ENCODE data around the gene DLAT. TPM values are rescaled to one million over a fixed set of nuclear protein-coding genes. Genes with fewer than 3 reads are reported as not detected.
A peak's percentile ranks its signal among the peaks of the same experiment; 100 is the strongest.
"Not testable (repeated sequence)": the region's sequence is repeated elsewhere in the genome, so short reads cannot be mapped to it uniquely, and the experiment has no call there.

The DLAT gene
- polyA plus RNA-seq, 2 of the 4 experiments (the other 2 are of a cell fraction), result 32.5 to 42.8 TPM

DNA sequence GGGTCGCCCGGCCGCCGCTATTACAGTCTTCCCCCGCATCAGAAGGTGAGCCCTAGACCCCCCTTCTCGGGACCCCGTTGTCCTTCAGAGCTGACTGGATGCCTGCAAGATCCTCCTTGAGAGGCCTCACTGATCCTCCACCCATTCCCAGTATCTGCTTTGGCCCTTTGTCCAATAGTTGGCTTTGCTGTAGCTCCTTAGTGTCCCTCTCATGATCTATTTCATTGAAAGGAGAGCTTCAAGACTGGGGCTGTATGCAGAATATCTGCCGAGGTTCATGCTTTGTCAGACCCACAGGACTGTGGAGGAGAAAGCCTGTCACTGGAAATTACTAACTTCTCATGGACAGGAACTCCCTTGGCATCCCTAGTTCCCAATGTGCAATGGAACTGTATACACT is 499 bp downstream of the DLAT start:
- H3K27ac ChIP-seq, result peak overlapping the region; percentile 94 to 99
- ATAC-seq (peak; percentile 10 to 62; a peak in 3 of 6 replicates), DNase-seq (ENCODE audit: low read depth in 1 of 2, low spot score in 1 of 2) (peak; percentile 8 to 13), FAIRE-seq (no peak)
- ChIA-PET POLR2A (no interaction called here), CTCF (no interaction called here)
- WGBS (ENCODE audit: missing lambda C conversion rate), result 2% methylated on average over 8 of the region's 8 CpGs
- H3K4me1 ChIP-seq, result peaks cover 5% of the 10 kb centered on the region; the same call in 2 of the 3 replicates
- H3K4me3 ChIP-seq, result peak overlapping the region; percentile 92
- H3K4me2 ChIP-seq, result peak overlapping the region; percentile 86
- no peaks in the 10 kb centered on the region for H3K9me3 ChIP-seq
- TF ChIP-seq, protein P1, sequence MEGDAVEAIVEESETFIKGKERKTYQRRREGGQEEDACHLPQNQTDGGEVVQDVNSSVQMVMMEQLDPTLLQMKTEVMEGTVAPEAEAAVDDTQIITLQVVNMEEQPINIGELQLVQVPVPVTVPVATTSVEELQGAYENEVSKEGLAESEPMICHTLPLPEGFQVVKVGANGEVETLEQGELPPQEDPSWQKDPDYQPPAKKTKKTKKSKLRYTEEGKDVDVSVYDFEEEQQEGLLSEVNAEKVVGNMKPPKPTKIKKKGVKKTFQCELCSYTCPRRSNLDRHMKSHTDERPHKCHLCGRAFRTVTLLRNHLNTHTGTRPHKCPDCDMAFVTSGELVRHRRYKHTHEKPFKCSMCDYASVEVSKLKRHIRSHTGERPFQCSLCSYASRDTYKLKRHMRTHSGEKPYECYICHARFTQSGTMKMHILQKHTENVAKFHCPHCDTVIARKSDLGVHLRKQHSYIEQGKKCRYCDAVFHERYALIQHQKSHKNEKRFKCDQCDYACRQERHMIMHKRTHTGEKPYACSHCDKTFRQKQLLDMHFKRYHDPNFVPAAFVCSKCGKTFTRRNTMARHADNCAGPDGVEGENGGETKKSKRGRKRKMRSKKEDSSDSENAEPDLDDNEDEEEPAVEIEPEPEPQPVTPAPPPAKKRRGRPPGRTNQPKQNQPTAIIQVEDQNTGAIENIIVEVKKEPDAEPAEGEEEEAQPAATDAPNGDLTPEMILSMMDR (IDR thresholded peaks at IDR 0.05), result no peak
- TF ChIP-seq ZNF302 (CRISPR knock-in tag; IDR thresholded peaks at IDR 0.05) (no peak), MAFK (IDR thresholded peaks at IDR 0.05; ENCODE audit: partially characterized antibody) (no peak), NPAS2 (CRISPR knock-in tag; IDR thresholded peaks at IDR 0.05; ENCODE audit: borderline replicate concordance) (no peak), ZC3H11A (IDR thresholded peaks at IDR 0.05) (no peak), CBX2 (IDR thresholded peaks at IDR 0.05; ENCODE audit: borderline replicate concordance, low read depth) (no peak), MAZ (IDR thresholded peaks at IDR 0.05; ENCODE audit: borderline replicate concordance, low read depth, low read length) (no peak), FOXS1 (CRISPR knock-in tag; IDR thresholded peaks at IDR 0.05) (no peak), RNF2 (IDR thresholded peaks at IDR 0.05; ENCODE audit: borderline replicate concordance, low read depth) (no peak), CBX8 (IDR thresholded peaks at IDR 0.05) (no peak), EP300 (IDR thresholded peaks at IDR 0.05) (no peak), RAD21 (conservative IDR thresholded peaks at IDR 0.05 in 1 of 2, IDR thresholded peaks at IDR 0.05 in 1 of 2) (no peak)
- TF ChIP-seq, protein P2, sequence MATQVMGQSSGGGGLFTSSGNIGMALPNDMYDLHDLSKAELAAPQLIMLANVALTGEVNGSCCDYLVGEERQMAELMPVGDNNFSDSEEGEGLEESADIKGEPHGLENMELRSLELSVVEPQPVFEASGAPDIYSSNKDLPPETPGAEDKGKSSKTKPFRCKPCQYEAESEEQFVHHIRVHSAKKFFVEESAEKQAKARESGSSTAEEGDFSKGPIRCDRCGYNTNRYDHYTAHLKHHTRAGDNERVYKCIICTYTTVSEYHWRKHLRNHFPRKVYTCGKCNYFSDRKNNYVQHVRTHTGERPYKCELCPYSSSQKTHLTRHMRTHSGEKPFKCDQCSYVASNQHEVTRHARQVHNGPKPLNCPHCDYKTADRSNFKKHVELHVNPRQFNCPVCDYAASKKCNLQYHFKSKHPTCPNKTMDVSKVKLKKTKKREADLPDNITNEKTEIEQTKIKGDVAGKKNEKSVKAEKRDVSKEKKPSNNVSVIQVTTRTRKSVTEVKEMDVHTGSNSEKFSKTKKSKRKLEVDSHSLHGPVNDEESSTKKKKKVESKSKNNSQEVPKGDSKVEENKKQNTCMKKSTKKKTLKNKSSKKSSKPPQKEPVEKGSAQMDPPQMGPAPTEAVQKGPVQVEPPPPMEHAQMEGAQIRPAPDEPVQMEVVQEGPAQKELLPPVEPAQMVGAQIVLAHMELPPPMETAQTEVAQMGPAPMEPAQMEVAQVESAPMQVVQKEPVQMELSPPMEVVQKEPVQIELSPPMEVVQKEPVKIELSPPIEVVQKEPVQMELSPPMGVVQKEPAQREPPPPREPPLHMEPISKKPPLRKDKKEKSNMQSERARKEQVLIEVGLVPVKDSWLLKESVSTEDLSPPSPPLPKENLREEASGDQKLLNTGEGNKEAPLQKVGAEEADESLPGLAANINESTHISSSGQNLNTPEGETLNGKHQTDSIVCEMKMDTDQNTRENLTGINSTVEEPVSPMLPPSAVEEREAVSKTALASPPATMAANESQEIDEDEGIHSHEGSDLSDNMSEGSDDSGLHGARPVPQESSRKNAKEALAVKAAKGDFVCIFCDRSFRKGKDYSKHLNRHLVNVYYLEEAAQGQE (IDR thresholded peaks at IDR 0.05), result no peak

DNA sequence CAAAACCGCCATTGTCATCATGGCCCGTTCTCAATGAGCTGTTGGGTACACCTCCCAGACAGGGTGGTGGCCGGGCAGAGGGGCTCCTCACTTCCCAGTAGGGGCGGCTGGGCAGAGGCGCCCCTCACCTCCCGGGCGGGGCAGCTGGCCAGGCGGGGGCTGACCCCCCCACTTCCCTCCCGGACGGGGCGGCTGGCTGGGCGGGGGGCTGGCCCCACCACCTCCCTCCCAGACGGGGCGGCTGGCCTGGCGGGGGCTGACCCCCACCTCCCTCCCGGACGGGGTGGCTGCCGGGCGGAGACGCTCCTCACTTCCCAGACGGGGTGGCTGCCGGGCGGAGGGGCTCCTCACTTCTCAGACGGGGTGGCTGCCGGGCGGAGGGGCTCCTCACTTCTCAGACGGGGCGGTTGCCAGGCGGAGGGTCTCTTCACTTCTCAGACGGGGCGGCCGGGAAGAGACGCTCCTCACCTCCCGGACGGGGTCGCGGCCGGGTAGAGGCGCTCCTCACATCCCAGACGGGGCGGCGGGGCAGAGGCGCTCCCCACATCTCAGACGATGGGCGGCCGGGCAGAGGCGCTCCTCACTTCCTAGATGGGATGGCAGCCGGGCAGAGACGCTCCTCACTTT is 1.7 kb downstream of the DLAT start:
- H3K9me3 ChIP-seq; H3K4me3 ChIP-seq; H3K4me2 ChIP-seq; ATAC-seq; FAIRE-seq; H3K4me1 ChIP-seq; DNase-seq (ENCODE audit: low read depth in 1 of 2, low spot score in 1 of 2); CTCF ChIA-PET; H3K27ac ChIP-seq; POLR2A ChIA-PET: not testable (repeated sequence)
- no CpG with 5 or more reads among the region's 49 CpGs for WGBS (ENCODE audit: missing lambda C conversion rate)

DNA sequence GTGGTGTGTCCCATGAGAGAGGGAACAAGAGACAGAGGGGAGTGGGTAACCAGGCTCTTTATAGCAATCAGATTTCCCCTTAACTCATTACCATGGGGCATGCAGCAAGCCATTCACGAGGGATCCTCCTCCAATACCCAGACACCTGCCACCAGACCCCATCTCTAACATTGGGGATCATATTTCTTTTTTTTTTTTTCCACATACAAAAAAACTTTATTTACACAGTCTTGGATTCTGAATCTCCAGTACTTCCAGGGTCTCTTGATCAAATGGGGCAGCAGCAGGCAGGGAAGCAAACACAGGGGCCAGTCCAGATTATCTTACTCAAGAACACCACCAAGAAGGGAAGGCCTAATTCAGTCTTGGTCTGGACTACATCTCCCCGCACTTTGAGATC is 4.3 kb downstream of the DLAT start:
- TF ChIP-seq ESRRA (IDR thresholded peaks at IDR 0.05; ENCODE audit: borderline replicate concordance, low read length) (no peak), EP300 (IDR thresholded peaks at IDR 0.05) (no peak), PHF8 (IDR thresholded peaks at IDR 0.05; ENCODE audit: borderline replicate concordance, low read depth) (no peak), FOSL2 (IDR thresholded peaks at IDR 0.05) (no peak), FOSL2 (CRISPR knock-in tag; IDR thresholded peaks at IDR 0.05) (no peak), KDM1A (IDR thresholded peaks at IDR 0.05; ENCODE audit: low read depth) (no peak), CEBPB (IDR thresholded peaks at IDR 0.05) (no peak), RFX5 (IDR thresholded peaks at IDR 0.05) (no peak), RARB (CRISPR knock-in tag; IDR thresholded peaks at IDR 0.05) (no peak), FOXS1 (CRISPR knock-in tag; IDR thresholded peaks at IDR 0.05) (no peak), EHMT2 (IDR thresholded peaks at IDR 0.05; ENCODE audit: low read depth) (no peak), HOXB13 (CRISPR knock-in tag; IDR thresholded peaks at IDR 0.05; ENCODE audit: low read depth) (no peak), ZC3H11A (IDR thresholded peaks at IDR 0.05) (no peak), CHD2 (IDR thresholded peaks at IDR 0.05; ENCODE audit: low read length, partially characterized antibody) (no peak), TFCP2L1 (CRISPR knock-in tag; IDR thresholded peaks at IDR 0.05) (no peak), NPAS2 (CRISPR knock-in tag; IDR thresholded peaks at IDR 0.05; ENCODE audit: borderline replicate concordance) (no peak)
- TF ChIP-seq, protein P3, sequence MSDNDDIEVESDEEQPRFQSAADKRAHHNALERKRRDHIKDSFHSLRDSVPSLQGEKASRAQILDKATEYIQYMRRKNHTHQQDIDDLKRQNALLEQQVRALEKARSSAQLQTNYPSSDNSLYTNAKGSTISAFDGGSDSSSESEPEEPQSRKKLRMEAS (IDR thresholded peaks at IDR 0.05), result no peak
- TF ChIP-seq, protein P4, sequence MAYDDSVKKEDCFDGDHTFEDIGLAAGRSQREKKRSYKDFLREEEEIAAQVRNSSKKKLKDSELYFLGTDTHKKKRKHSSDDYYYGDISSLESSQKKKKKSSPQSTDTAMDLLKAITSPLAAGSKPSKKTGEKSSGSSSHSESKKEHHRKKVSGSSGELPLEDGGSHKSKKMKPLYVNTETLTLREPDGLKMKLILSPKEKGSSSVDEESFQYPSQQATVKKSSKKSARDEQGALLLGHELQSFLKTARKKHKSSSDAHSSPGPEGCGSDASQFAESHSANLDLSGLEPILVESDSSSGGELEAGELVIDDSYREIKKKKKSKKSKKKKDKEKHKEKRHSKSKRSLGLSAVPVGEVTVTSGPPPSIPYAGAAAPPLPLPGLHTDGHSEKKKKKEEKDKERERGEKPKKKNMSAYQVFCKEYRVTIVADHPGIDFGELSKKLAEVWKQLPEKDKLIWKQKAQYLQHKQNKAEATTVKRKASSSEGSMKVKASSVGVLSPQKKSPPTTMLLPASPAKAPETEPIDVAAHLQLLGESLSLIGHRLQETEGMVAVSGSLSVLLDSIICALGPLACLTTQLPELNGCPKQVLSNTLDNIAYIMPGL (CRISPR knock-in tag; IDR thresholded peaks at IDR 0.05; ENCODE audit: borderline replicate concordance), result no peak

More for the DNA sequence above, 4.3 kb downstream of the DLAT start:
- 89% methylated on average over 2 of the region's 2 CpGs for WGBS (ENCODE audit: missing lambda C conversion rate)
- DNase-seq (ENCODE audit: low read depth in 1 of 2, low spot score in 1 of 2) (no peak), FAIRE-seq (no peak), ATAC-seq (no peak)
- CTCF ChIA-PET, result interaction anchor here (1.2 kb wide), 1 partner anchor 98 kb away, joined by 3 read pairs; no protein-coding TSS in a partner anchor
- POLR2A ChIA-PET, result no interaction called here
- Histone ChIP-seq H3K4me1 (no peaks in the 10 kb centered on the region), H3K27ac (no peak overlapping the region), H3K4me3 (no peak overlapping the region), H3K9me3 (no peaks in the 10 kb centered on the region), H3K4me2 (no peak overlapping the region)

All from A549 (cell line).